Measurements from ENCODE around the gene MAP3K21.

Gene MAP3K21

GRCh38 chr1:233394860-233395717 lies 67.6 kb downstream of the MAP3K21 start:
- Histone ChIP-seq H2BK12ac (ENCODE audit: low read length) (no peak overlapping the region), H2AK5ac (ENCODE audit: low read length) (no peak overlapping the region), H3K4ac (ENCODE audit: low read depth, low read length) (no peak overlapping the region), H3K23ac (ENCODE audit: low read length) (no peak overlapping the region), H3K9ac (ENCODE audit: low read length) (no peak overlapping the region), H4K8ac (ENCODE audit: low read depth, low read length) (no peak overlapping the region), H3K4me2 (ENCODE audit: low read length) (no peak overlapping the region), H3K14ac (ENCODE audit: low read length) (no peak overlapping the region), H4K91ac (ENCODE audit: low read depth, low read length) (no peak overlapping the region), H2BK120ac (ENCODE audit: insufficient read depth, low read length, poor library complexity) (no peak overlapping the region), H3K4me1 (ENCODE audit: control insufficient read depth in 1 of 2, insufficient read depth in 2 of 2, low read length in 2 of 2) (no peaks in the 10 kb centered on the region), H3K9me3 (ENCODE audit: insufficient read depth, low read depth, low read length) (no peaks in the 10 kb centered on the region), H3K79me1 (ENCODE audit: low read length) (no peaks in the 10 kb centered on the region), H3K36me3 (ENCODE audit: control insufficient read depth in 1 of 2, insufficient read depth in 2 of 2, low read length in 2 of 2) (no peaks in the 10 kb centered on the region), H4K12ac (ENCODE audit: low read depth, low read length) (no peak overlapping the region), H2AFZ (ENCODE audit: insufficient read depth, low read length, poor library complexity) (no peak overlapping the region), H3K27me3 (ENCODE audit: insufficient read depth, low read length) (no peaks in the 10 kb centered on the region), H3K27ac (ENCODE audit: low read depth, low read length) (no peak overlapping the region), H2BK5ac (ENCODE audit: low read depth, low read length, poor library complexity) (no peak overlapping the region), H3K18ac (ENCODE audit: low read length) (no peak overlapping the region), H3K4me3 (ENCODE audit: low read depth, low read length) (no peak overlapping the region), H3K79me2 (ENCODE audit: control insufficient read depth, insufficient read depth, low read length, poor library complexity) (no peaks in the 10 kb centered on the region)
- no CpG with 5 or more reads among the region's 13 CpGs for WGBS (ENCODE audit: extremely low coverage, insufficient coverage, insufficient read length)
- peak; percentile 19 to 73 for DNase-seq

- no peak overlapping the region for H3K27ac ChIP-seq (ENCODE audit: low read depth, low read length)
- WGBS (ENCODE audit: extremely low coverage, insufficient coverage, insufficient read length): 100% methylated on average over 1 of the region's 15 CpGs
- H4K12ac ChIP-seq (ENCODE audit: low read depth, low read length): no peak overlapping the region
Observed at GRCh38 chr1:233395863-233396646, 68.5 kb downstream of the MAP3K21 start.

GRCh38 chr1:233406339-233406960 lies 78.9 kb downstream of the MAP3K21 start:
- Histone ChIP-seq H3K23ac (ENCODE audit: low read length) (no peak overlapping the region), H3K79me1 (ENCODE audit: low read length) (no peaks in the 10 kb centered on the region), H4K12ac (ENCODE audit: low read depth, low read length) (no peak overlapping the region), H2BK12ac (ENCODE audit: low read length) (no peak overlapping the region), H3K4me3 (ENCODE audit: low read depth, low read length) (no peak overlapping the region), H3K4me2 (ENCODE audit: low read length) (no peak overlapping the region), H3K27ac (ENCODE audit: low read depth, low read length) (peak overlapping the region; percentile 19), H3K9me3 (ENCODE audit: insufficient read depth, low read depth, low read length) (no peaks in the 10 kb centered on the region), H2AFZ (ENCODE audit: insufficient read depth, low read length, poor library complexity) (no peak overlapping the region), H3K14ac (ENCODE audit: low read length) (no peak overlapping the region), H4K8ac (ENCODE audit: low read depth, low read length) (no peak overlapping the region), H3K36me3 (ENCODE audit: control insufficient read depth in 1 of 2, insufficient read depth in 2 of 2, low read length in 2 of 2) (no peaks in the 10 kb centered on the region), H3K27me3 (ENCODE audit: insufficient read depth, low read length) (no peaks in the 10 kb centered on the region), H3K9ac (ENCODE audit: low read length) (no peak overlapping the region), H4K91ac (ENCODE audit: low read depth, low read length) (no peak overlapping the region), H3K79me2 (ENCODE audit: control insufficient read depth, insufficient read depth, low read length, poor library complexity) (no peaks in the 10 kb centered on the region), H3K4me1 (ENCODE audit: control insufficient read depth in 1 of 2, insufficient read depth in 2 of 2, low read length in 2 of 2) (no peaks in the 10 kb centered on the region), H3K4ac (ENCODE audit: low read depth, low read length) (no peak overlapping the region), H3K18ac (ENCODE audit: low read length) (no peak overlapping the region), H2BK120ac (ENCODE audit: insufficient read depth, low read length, poor library complexity) (no peak overlapping the region), H2BK5ac (ENCODE audit: low read depth, low read length, poor library complexity) (no peak overlapping the region), H2AK5ac (ENCODE audit: low read length) (no peak overlapping the region)
- DNase-seq: peak; percentile 75 to 91
- no CpG with 5 or more reads among the region's 4 CpGs for WGBS (ENCODE audit: extremely low coverage, insufficient coverage, insufficient read length)

More at GRCh38 chr1:233395863-233396646, 68.5 kb downstream of the MAP3K21 start:
- no peak overlapping the region for H3K14ac ChIP-seq (ENCODE audit: low read length)
- no peak overlapping the region for H2AK5ac ChIP-seq (ENCODE audit: low read length)
- no peak overlapping the region for H2BK12ac ChIP-seq (ENCODE audit: low read length)
- no peak overlapping the region for H3K4me2 ChIP-seq (ENCODE audit: low read length)
- H4K8ac ChIP-seq (ENCODE audit: low read depth, low read length): no peak overlapping the region
- H2BK120ac ChIP-seq (ENCODE audit: insufficient read depth, low read length, poor library complexity): no peak overlapping the region
- H2BK5ac ChIP-seq (ENCODE audit: low read depth, low read length, poor library complexity): no peak overlapping the region
- no peak overlapping the region for H3K18ac ChIP-seq (ENCODE audit: low read length)
- H3K4me1 ChIP-seq (ENCODE audit: control insufficient read depth in 1 of 2, insufficient read depth in 2 of 2, low read length in 2 of 2): no peaks in the 10 kb centered on the region
- H3K27me3 ChIP-seq (ENCODE audit: insufficient read depth, low read length): no peaks in the 10 kb centered on the region
- H3K9me3 ChIP-seq (ENCODE audit: insufficient read depth, low read depth, low read length): no peaks in the 10 kb centered on the region
- no peak for DNase-seq
- no peak overlapping the region for H3K4me3 ChIP-seq (ENCODE audit: low read depth, low read length)
- no peak overlapping the region for H2AFZ ChIP-seq (ENCODE audit: insufficient read depth, low read length, poor library complexity)
- H3K4ac ChIP-seq (ENCODE audit: low read depth, low read length): no peak overlapping the region
- no peak overlapping the region for H3K23ac ChIP-seq (ENCODE audit: low read length)
- H3K79me2 ChIP-seq (ENCODE audit: control insufficient read depth, insufficient read depth, low read length, poor library complexity): no peaks in the 10 kb centered on the region
- H4K91ac ChIP-seq (ENCODE audit: low read depth, low read length): no peak overlapping the region
- H3K79me1 ChIP-seq (ENCODE audit: low read length): no peaks in the 10 kb centered on the region
- no peak overlapping the region for H3K9ac ChIP-seq (ENCODE audit: low read length)
- H3K36me3 ChIP-seq (ENCODE audit: control insufficient read depth in 1 of 2, insufficient read depth in 2 of 2, low read length in 2 of 2): no peaks in the 10 kb centered on the region

GRCh38 chr1:233406994-233407631 lies 79.6 kb downstream of the MAP3K21 start:
- H4K12ac ChIP-seq (ENCODE audit: low read depth, low read length): no peak overlapping the region
- WGBS (ENCODE audit: extremely low coverage, insufficient coverage, insufficient read length): no CpG with 5 or more reads among the region's 6 CpGs
- H3K27ac ChIP-seq (ENCODE audit: low read depth, low read length): peak overlapping the region; percentile 17
- no peak overlapping the region for H4K8ac ChIP-seq (ENCODE audit: low read depth, low read length)
- no peak overlapping the region for H2AK5ac ChIP-seq (ENCODE audit: low read length)
- no peak overlapping the region for H3K4me2 ChIP-seq (ENCODE audit: low read length)
- no peak overlapping the region for H2BK120ac ChIP-seq (ENCODE audit: insufficient read depth, low read length, poor library complexity)
- H3K79me2 ChIP-seq (ENCODE audit: control insufficient read depth, insufficient read depth, low read length, poor library complexity): no peaks in the 10 kb centered on the region
- no peak overlapping the region for H2BK5ac ChIP-seq (ENCODE audit: low read depth, low read length, poor library complexity)
- H3K4me1 ChIP-seq (ENCODE audit: control insufficient read depth in 1 of 2, insufficient read depth in 2 of 2, low read length in 2 of 2): no peaks in the 10 kb centered on the region
- no peak overlapping the region for H3K14ac ChIP-seq (ENCODE audit: low read length)
- H3K36me3 ChIP-seq (ENCODE audit: control insufficient read depth in 1 of 2, insufficient read depth in 2 of 2, low read length in 2 of 2): no peaks in the 10 kb centered on the region
- no peak overlapping the region for H3K23ac ChIP-seq (ENCODE audit: low read length)
- H3K9ac ChIP-seq (ENCODE audit: low read length): no peak overlapping the region
- peak in 1 of 2 donors; percentile 80 for DNase-seq
- no peak overlapping the region for H2BK12ac ChIP-seq (ENCODE audit: low read length)
- no peaks in the 10 kb centered on the region for H3K27me3 ChIP-seq (ENCODE audit: insufficient read depth, low read length)
- no peaks in the 10 kb centered on the region for H3K9me3 ChIP-seq (ENCODE audit: insufficient read depth, low read depth, low read length)
- H2AFZ ChIP-seq (ENCODE audit: insufficient read depth, low read length, poor library complexity): no peak overlapping the region
- H3K79me1 ChIP-seq (ENCODE audit: low read length): no peaks in the 10 kb centered on the region
- no peak overlapping the region for H4K91ac ChIP-seq (ENCODE audit: low read depth, low read length)
- H3K18ac ChIP-seq (ENCODE audit: low read length): no peak overlapping the region
- no peak overlapping the region for H3K4me3 ChIP-seq (ENCODE audit: low read depth, low read length)
- no peak overlapping the region for H3K4ac ChIP-seq (ENCODE audit: low read depth, low read length)
